IMR-90 (cell line): ENCODE data around the gene GPR176. TPM values are rescaled to one million over a fixed set of nuclear protein-coding genes. Genes with fewer than 3 reads are reported as not detected.

Experiments
- ATAC-seq: fragments of 200-7000 bp; cut with Tn5 transposase; 2 replicates; pipeline ENCODE4 v1.9.1; 2020; ENCODE audit warnings: low read depth, mild to moderate bottlenecking, moderate library complexity
- BruUV-seq: library from RNA; stranded (reverse); fragments of 400-500 nt; replicated peaks from 2 replicates; lab custom pipeline; 2021; lab: Mats Ljungman, UMichigan
- CTCF ChIA-PET: fragments of 300-600 bp; formaldehyde crosslinking; extraction: SDS; loops from one replicate; lab custom pipeline; 2021; ENCODE audit warnings: antibody characterized with exemption; lab: Yijun Ruan, JAX
- POLR2A ChIA-PET: fragments of 300-600 bp; sonication (Branson Sonifier 250); formaldehyde crosslinking; loops from one replicate; lab custom pipeline; 2022; ENCODE audit warnings: antibody characterized with exemption; ENCODE audit not compliant: unreplicated experiment; lab: Charles Lee
- DNase-seq: peaks from one replicate; pipeline ENCODE4 v3.0.0; 2013
- H2AFZ ChIP-seq: replicated peaks from 2 replicates; pipeline ENCODE3; 2013; ENCODE audit warnings: low read length, mild to moderate bottlenecking; ENCODE audit not compliant: poor library complexity
- H2AK5ac ChIP-seq: 2 replicates; pipeline ENCODE4 v1.6.1; 2013; ENCODE audit warnings: low read depth, low read length, inconsistent platforms
- H2AK9ac ChIP-seq: replicated peaks from 2 replicates; pipeline ENCODE3; 2013; ENCODE audit warnings: mild to moderate bottlenecking, low read depth, low read length, moderate library complexity; ENCODE audit not compliant: poor library complexity
- H2BK120ac ChIP-seq: 2 replicates; pipeline ENCODE4 v1.6.1; 2013; ENCODE audit warnings: low read depth, low read length, inconsistent platforms
- H2BK15ac ChIP-seq: 3 replicates; pipeline ENCODE4 v1.6.1; 2013; ENCODE audit warnings: low read depth, low read length, inconsistent platforms
- H2BK20ac ChIP-seq: 2 replicates; pipeline ENCODE4 v1.6.1; 2013; ENCODE audit warnings: low read depth, mild to moderate bottlenecking, inconsistent platforms, low read length, moderate library complexity
- H2BK5ac ChIP-seq: 2 replicates; pipeline ENCODE4 v1.6.1; 2013; ENCODE audit warnings: mild to moderate bottlenecking, low read depth, low read length, inconsistent platforms; ENCODE audit not compliant: poor library complexity, severe bottlenecking
- H3K14ac ChIP-seq: replicated peaks from 2 replicates; pipeline ENCODE4 v1.6.1; 2013; ENCODE audit warnings: low read depth, low read length, inconsistent platforms
- H3K18ac ChIP-seq: 2 replicates; pipeline ENCODE4 v1.6.1; 2013; ENCODE audit warnings: low read depth, low read length, control low read depth
- H3K23ac ChIP-seq: 2 replicates; pipeline ENCODE4 v1.6.1; 2013; ENCODE audit warnings: low read depth, low read length, inconsistent platforms
- H3K27ac ChIP-seq: 2 replicates; pipeline ENCODE4 v1.5.1; 2013; ENCODE audit warnings: mild to moderate bottlenecking, control low read depth, low read length; ENCODE audit not compliant: insufficient read depth
- H3K27me3 ChIP-seq: 2 replicates; pipeline ENCODE4 v1.6.1; 2013; ENCODE audit warnings: low read length; ENCODE audit not compliant: control insufficient read depth, insufficient read depth
- H3K36me3 ChIP-seq: 2 replicates; pipeline ENCODE4 v1.6.1; 2013; ENCODE audit warnings: low read length, mixed read lengths; ENCODE audit not compliant: control insufficient read depth, insufficient read depth
- H3K4ac ChIP-seq: 2 replicates; pipeline ENCODE4 v1.6.1; 2013; ENCODE audit warnings: low read depth, low read length, inconsistent platforms
- H3K4me1 ChIP-seq: 2 replicates; pipeline ENCODE4 v1.6.1; 2013; ENCODE audit warnings: low read length, mixed read lengths; ENCODE audit not compliant: control insufficient read depth, insufficient read depth
- H3K4me2 ChIP-seq: 2 replicates; pipeline ENCODE4 v1.6.1; 2013; ENCODE audit warnings: low read depth, mild to moderate bottlenecking, control low read depth, low read length, moderate library complexity
- H3K4me3 ChIP-seq: 2 replicates; pipeline ENCODE4 v1.5.1; 2013; ENCODE audit warnings: low read depth, mild to moderate bottlenecking, control low read depth, low read length, moderate library complexity; ENCODE audit not compliant: insufficient read depth
- H3K56ac ChIP-seq: 2 replicates; pipeline ENCODE4 v1.6.1; 2013; ENCODE audit warnings: low read length, inconsistent platforms; ENCODE audit not compliant: insufficient read depth; ENCODE audit errors: extremely low read depth
- H3K79me1 ChIP-seq, 2 experiments: 2 replicates each; pipeline ENCODE4 v1.6.1; 2013; ENCODE audit warnings: low read length in 2 of 2, inconsistent platforms in 1 of 2, low read depth in 1 of 2
- H3K9ac ChIP-seq: 2 replicates; pipeline ENCODE4 v1.6.1; 2013; ENCODE audit warnings: low read depth, low read length, control low read depth
- H3K9me1 ChIP-seq: 2 replicates; pipeline ENCODE4 v1.6.1; 2013; ENCODE audit warnings: low read length, inconsistent platforms; ENCODE audit not compliant: insufficient read depth
- H3K9me3 ChIP-seq: 2 replicates; pipeline ENCODE4 v1.6.1; 2013; ENCODE audit warnings: low read length; ENCODE audit not compliant: control insufficient read depth, insufficient read depth
- H4K20me1 ChIP-seq: 2 replicates; pipeline ENCODE4 v1.6.1; 2013; ENCODE audit warnings: low read length, inconsistent platforms; ENCODE audit not compliant: insufficient read depth
- H4K5ac ChIP-seq: 2 replicates; pipeline ENCODE4 v1.6.1; 2013; ENCODE audit warnings: mild to moderate bottlenecking, low read depth, low read length, control low read depth
- H4K8ac ChIP-seq, 2 experiments: 2 replicates each; pipeline ENCODE4 v1.6.1; 2013; ENCODE audit warnings: low read depth in 2 of 2, low read length in 2 of 2, control low read depth in 1 of 2, inconsistent platforms in 1 of 2
- H4K91ac ChIP-seq: 2 replicates; pipeline ENCODE4 v1.6.1; 2013; ENCODE audit warnings: low read depth, low read length, inconsistent platforms; ENCODE audit not compliant: insufficient read depth
- BHLHE40 ChIP-seq: fragments of 150-350 bp; IDR thresholded peaks from 2 replicates; pipeline ENCODE4 v1.6.1; 2016; ENCODE audit warnings: mild to moderate bottlenecking, low read depth, low read length
- CEBPB ChIP-seq: IDR thresholded peaks from 2 replicates; pipeline ENCODE4 v1.6.1; 2012; ENCODE audit warnings: low read depth, low read length, improper control_type of control experiment
- CHD1 ChIP-seq: IDR thresholded peaks from 2 replicates; pipeline ENCODE4 v1.6.1; 2012; ENCODE audit warnings: low read depth, low read length, improper control_type of control experiment
- MAFK ChIP-seq: IDR thresholded peaks from 2 replicates; pipeline ENCODE4 v1.6.1; 2012; ENCODE audit warnings: low read depth, low read length, improper control_type of control experiment
- MAZ ChIP-seq: IDR thresholded peaks from 2 replicates; pipeline ENCODE4 v1.6.1; 2012; ENCODE audit warnings: low read depth, mild to moderate bottlenecking, low read length, improper control_type of control experiment, moderate library complexity, borderline replicate concordance
- MXI1 ChIP-seq: IDR thresholded peaks from 2 replicates; pipeline ENCODE4 v1.6.1; 2012; ENCODE audit warnings: low read depth, mild to moderate bottlenecking, low read length, moderate library complexity, borderline replicate concordance
- RAD21 ChIP-seq: IDR thresholded peaks from 2 replicates; pipeline ENCODE4 v1.6.1; 2012; ENCODE audit warnings: low read length, improper control_type of control experiment
- RCOR1 ChIP-seq: IDR thresholded peaks from 2 replicates; pipeline ENCODE4 v1.6.1; 2012; ENCODE audit warnings: mild to moderate bottlenecking, low read length, improper control_type of control experiment; ENCODE audit not compliant: insufficient replicate concordance
- WGBS, 2 experiments: methylation state at CpG; one replicate each; pipeline versions ENCODE4 v1.1.5 to v1.1.7; 2013; ENCODE audit warnings: missing lambda C conversion rate in 2 of 2; ENCODE audit not compliant: insufficient read length in 1 of 2; ENCODE audit errors: extremely low coverage in 2 of 2; 5-methylcytosine and 5-hydroxymethylcytosine counted together
- dilution Hi-C: fragments of 300-500 bp; cut with HindIII; formaldehyde crosslinking; loops from one replicate; pipeline ENCODE4 v1.14.3; 2018; ENCODE audit warnings: low sequenced_read_pairs; ENCODE audit not compliant: unreplicated experiment
- in situ Hi-C: fragments of 300-500 bp; cut with MboI; formaldehyde crosslinking; loops from 3 replicates; pipeline ENCODE4 v1.14.3; 2019; ENCODE audit warnings: low sequenced_read_pairs, inconsistent platforms, mixed read lengths
- intact Hi-C: fragments of 100-400 bp; cut with micrococcal nuclease; formaldehyde crosslinking; loops from 2 replicates; pipeline ENCODE4 v1.10.0; 2022
- polyA plus RNA-seq, 3 experiments: library from polyadenylated mRNA; depleted of rRNA; stranded (reverse); fragments of >200 nt; gene quantifications; 2 replicates each; pipeline ENCODE4 v1.2.3, GENCODE V29; 2012; ENCODE audit warnings: low replicate concordance in 1 of 3
- total RNA-seq: library from RNA; depleted of rRNA; stranded (reverse); fragments of >200 nt; gene quantifications from 2 replicates; pipeline ENCODE4 v1.2.3, GENCODE V29; 2012
- TF ChIP-seq, protein P1 (sequence below): conservative IDR thresholded peaks from 2 replicates; pipeline ENCODE4 v1.5.1; 2012; ENCODE audit warnings: mild to moderate bottlenecking, low read depth, low read length, improper control_type of control experiment

GPR176 gene
- total and polyA plus RNA-seq, 2 of the 4 experiments (the other 2 are of a cell fraction): 114 to 246 TPM

GRCh38 chr15:39966521-39966920 is 46.5 kb upstream of the GPR176 start:
- CTCF ChIA-PET: no interaction called here

More at GRCh38 chr15:39966521-39966920, 46.5 kb upstream of the GPR176 start:
- no peak overlapping the region for H2BK120ac ChIP-seq
- H4K20me1 ChIP-seq: peaks cover 14% of the 10 kb centered on the region
- H3K9me1 ChIP-seq: peaks cover 9% of the 10 kb centered on the region; the same call in 1 of the 2 replicates
- no peak overlapping the region for H3K9ac ChIP-seq
- no peak for ATAC-seq
- H2BK15ac ChIP-seq: no peak overlapping the region
- no peak overlapping the region for H4K8ac ChIP-seq
- POLR2A ChIA-PET: interaction anchor here (0.6 kb wide), 1 partner anchor 19 kb away, joined by 3 read pairs; no protein-coding TSS in a partner anchor
- dilution Hi-C loops (no loop called here), in situ Hi-C loops (no loop called here), intact Hi-C loops (no loop called here)
- H3K18ac ChIP-seq: no peak overlapping the region
- H4K91ac ChIP-seq: no peak overlapping the region
- H2AFZ ChIP-seq: no peak overlapping the region
- BruUV-seq: no TSS peak
- no peak overlapping the region for H3K14ac ChIP-seq
- no peak overlapping the region for H2BK20ac ChIP-seq
- peaks cover 35% of the 10 kb centered on the region for H3K36me3 ChIP-seq
- no peak overlapping the region for H2BK5ac ChIP-seq
- no peak for TF ChIP-seq CHD1
- TF ChIP-seq MAZ: no peak
- no peak for TF ChIP-seq BHLHE40
- no peak for TF ChIP-seq MAFK
- no peak for TF ChIP-seq RCOR1
- TF ChIP-seq, protein P1, sequence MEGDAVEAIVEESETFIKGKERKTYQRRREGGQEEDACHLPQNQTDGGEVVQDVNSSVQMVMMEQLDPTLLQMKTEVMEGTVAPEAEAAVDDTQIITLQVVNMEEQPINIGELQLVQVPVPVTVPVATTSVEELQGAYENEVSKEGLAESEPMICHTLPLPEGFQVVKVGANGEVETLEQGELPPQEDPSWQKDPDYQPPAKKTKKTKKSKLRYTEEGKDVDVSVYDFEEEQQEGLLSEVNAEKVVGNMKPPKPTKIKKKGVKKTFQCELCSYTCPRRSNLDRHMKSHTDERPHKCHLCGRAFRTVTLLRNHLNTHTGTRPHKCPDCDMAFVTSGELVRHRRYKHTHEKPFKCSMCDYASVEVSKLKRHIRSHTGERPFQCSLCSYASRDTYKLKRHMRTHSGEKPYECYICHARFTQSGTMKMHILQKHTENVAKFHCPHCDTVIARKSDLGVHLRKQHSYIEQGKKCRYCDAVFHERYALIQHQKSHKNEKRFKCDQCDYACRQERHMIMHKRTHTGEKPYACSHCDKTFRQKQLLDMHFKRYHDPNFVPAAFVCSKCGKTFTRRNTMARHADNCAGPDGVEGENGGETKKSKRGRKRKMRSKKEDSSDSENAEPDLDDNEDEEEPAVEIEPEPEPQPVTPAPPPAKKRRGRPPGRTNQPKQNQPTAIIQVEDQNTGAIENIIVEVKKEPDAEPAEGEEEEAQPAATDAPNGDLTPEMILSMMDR: no peak
- TF ChIP-seq CEBPB: no peak
- no peak for TF ChIP-seq MXI1
- TF ChIP-seq RAD21: no peak
- no peak overlapping the region for H4K5ac ChIP-seq
- no peaks in the 10 kb centered on the region for H3K27me3 ChIP-seq
- H3K56ac ChIP-seq: no peak overlapping the region
- H3K4me2 ChIP-seq: no peak overlapping the region
- H3K23ac ChIP-seq: no peak overlapping the region
- no peak for DNase-seq
- H3K79me1 ChIP-seq: peaks cover 30 to 64% of the 10 kb centered on the region in 2 experiments
- H3K4ac ChIP-seq: no peak overlapping the region
- WGBS, 2 experiments: no CpG with 5 or more reads among the region's 2 CpGs
- H3K27ac ChIP-seq: no peak overlapping the region
- H3K9me3 ChIP-seq: no peaks in the 10 kb centered on the region
- no peak overlapping the region for H3K4me3 ChIP-seq
- no peak overlapping the region for H2AK5ac ChIP-seq
- H3K4me1 ChIP-seq: peaks cover 2% of the 10 kb centered on the region
- no peak overlapping the region for H2AK9ac ChIP-seq
